Stimulated activated CD4-positive, alpha-beta T cell treated with anti-CD3 and anti-CD28 coated beads, TNF-alpha, amount 100 ng/mL, for 24 hours (primary cell): Measurements from ENCODE around the gene TUBA1A.
A peak's percentile ranks its signal among the peaks of the same experiment; 100 is the strongest.
"Not testable (repeated sequence)": the region's sequence is repeated elsewhere in the genome, so short reads cannot be mapped to it uniquely, and the experiment has no call there.

Experiments used
- DNase-seq, 3 experiments: peaks; one replicate each; pipeline ENCODE4 v3.0.0-alpha.2; 2020; ENCODE audit warnings: low read depth in 3 of 3

TUBA1A gene

GRCh38 chr12:49201595-49202295, 12.9 kb upstream of the TUBA1A start:
- DNase-seq = no peak

GRCh38 chr12:49200919-49201594, 12.2 kb upstream of the TUBA1A start:
- DNase-seq = no peak

DNA sequence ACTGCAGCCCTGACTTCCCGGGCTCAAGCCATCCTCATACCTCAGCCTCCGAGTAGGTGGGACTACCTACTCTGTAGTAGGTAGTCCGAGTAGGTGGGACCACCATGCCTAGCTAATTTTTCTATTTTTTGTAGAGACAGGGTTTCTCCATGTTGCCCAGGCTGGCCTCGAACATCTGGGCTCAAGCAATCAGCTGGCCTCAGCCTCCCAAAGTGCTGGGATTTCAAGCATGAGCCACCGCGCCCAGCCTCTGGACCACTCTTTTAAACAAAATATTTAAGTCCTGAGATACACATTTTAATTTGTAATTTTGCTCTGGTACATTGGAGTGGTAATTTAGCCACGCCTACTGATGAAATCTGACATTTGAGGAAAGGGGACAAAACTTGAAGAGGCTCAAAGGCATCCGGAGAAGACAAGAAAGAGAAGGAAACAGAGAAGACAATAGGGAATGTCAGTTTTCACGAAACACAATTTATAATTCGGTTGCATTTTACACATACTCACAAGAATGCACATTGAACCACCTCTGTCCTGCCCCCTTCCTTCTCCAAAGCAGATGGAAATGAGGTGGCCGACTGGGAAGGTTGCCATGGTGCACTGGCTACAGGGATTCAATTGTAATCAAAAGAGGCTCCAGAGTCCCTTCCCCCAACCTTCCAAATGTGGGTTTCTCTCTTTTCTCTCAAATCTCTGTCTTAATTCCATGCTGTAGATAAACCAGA, 9.7 kb upstream of the TUBA1A start:
- no peak for DNase-seq

DNA sequence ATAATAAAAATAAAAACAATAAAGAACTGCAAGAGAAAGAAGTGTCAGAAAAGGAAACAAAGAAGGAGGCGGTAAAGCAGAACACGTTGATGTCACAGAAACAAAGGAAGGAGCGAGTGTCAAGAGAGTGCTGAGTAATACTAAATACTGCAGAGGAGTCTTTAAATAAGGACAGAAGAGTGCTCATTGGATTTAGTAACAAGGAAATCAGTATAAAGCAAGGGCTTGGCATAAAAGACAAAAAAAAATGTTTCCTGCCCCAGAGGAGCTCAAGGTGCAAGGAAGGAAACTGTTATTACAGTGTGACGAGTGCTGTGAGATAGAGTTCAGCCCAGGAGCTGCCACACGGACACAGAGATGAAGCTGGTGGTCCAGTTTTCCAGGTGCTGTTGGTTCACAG, 8.4 kb upstream of the TUBA1A start:
- DNase-seq = no peak

- no peak for DNase-seq
Measured at GRCh38 chr12:49195736-49196135, 6.9 kb upstream of the TUBA1A start.

DNA sequence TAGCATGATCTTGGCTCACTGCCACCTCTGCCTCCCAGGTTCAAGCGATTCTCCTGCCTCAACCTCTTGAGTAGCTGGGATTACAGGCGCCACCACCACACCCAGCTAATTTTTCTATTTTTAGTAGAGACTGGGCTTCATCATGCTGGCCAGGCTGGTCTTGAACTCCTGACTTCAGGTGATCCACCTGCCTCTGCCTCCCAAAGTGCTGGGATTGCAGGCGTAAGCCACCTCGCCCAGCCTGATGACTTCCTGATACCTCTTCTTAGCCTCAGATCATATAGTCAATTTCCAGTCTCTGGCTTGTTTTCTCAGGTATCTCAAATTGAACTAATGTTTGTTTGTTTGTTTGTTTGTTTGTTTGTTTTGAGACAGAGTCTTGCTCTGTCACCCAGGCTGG, 4.9 kb upstream of the TUBA1A start:
- DNase-seq = not testable (repeated sequence)

DNA sequence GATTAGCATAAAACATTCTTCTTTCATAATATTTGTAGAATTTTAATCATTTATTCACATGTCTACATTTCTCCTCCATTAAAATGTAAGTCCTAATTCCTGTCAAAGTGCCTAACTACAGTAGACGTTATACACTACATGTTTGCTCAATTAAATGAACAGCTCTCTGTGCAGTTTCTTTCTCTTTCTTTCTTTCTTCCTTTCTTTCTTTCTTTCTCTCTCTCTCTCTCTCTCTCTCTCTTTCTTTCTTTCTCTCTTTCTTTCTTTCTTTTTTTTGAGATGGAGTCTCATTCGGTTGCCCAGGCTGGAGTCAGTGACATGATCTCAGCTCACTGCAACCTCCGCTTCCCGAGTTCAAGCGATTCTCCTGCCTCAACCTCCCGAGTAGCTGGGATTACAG, 2.6 kb upstream of the TUBA1A start:
- DNase-seq = not testable (repeated sequence)

DNA sequence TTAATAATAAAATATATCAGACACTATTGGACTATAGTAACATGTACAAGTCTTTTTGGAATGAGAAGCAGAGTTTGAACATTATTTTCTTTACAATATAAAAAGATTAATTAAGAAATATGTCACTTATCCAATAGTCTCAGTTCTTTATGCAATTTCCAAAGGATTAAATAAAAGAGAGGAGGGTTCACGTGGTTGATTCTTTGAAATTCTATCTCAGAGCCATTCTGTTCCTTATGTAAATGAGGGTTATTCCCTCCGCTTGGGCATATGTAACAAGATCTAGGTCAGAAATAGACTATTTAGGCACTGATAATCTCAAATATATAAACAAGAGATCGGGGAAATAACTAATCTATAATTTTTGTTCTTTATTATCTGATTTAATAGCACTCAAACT, 2.1 kb upstream of the TUBA1A start:
- no peak for DNase-seq

DNA sequence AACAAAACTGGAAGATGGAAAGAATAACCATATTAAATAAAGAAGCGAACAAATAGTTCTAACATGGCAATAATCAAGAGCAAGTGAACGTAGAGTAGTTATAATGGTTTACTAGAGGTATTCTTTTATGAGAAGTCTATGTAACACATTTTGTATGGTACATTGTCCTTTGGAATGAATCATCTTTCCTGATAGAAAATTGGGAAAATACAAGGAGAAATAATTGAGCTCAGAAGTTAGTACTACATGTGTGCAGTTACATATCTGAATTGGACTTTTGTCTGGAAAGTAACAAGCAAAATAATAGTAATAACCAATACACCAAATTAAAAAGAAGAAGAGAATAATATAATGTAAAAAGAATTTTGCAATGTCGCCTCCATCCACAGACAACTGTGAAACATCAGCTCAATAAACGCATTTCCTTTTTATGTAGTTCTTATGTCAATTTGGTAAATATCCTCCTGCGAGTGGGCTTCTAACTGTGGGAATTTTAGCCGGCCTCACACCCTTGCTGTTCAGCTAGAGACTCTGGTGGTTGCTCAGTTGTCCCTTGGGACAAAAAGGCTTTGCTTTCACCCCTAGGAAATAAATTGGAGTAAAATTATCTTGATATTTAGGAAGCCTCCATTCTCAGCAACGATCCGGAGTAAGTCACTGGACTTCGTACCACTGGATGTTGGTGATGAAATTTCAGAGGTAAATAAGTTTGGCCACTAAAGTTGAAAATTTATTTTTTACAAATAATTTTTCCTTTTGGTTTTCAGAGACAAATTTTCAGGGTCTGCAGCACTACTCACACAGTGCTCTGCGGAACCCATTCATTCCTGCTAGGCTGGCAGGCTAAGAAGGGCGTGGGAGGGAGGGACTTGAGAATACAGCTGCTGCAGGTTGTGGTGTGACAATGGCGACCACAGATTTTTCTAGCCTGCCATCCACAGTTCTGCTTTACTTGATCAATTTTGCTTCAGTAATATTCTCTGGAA, 1.1 kb upstream of the TUBA1A start:
- no peak for DNase-seq

DNA sequence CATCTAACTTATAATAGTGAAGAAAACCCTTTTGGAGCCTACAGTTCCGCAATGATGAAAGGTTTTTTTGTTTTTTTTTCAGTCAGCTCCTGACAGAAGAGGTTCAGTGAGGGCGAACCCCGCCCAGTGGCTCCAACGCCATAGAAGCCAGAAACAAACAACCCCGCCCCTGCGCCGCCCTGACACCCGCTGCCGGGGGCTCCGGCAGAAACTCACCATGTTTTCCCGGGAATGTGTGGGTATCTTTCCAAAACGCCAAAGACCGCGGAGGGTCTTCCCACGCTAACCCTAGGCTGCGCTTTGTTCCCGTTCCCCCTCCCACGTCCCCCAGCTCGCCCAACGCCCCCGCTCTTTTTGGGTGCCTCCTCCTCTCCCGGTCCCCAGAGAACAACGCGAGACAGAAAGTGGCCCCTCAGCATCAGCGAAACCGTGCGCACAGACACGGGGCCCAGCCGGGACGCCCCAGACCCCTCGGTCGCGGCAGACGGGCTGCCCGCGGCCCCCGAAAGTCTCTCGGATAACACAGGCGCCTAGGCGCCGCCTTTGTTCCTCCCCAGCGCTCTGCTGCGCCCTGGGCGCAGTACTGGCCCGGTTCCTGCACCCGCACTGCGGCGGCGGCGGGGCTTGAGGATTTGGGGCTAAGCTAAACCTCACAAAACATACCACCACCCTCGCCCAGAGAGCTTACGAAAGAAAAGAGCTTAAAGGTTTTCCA, 522 bp downstream of the TUBA1A start:
- DNase-seq = peak; percentile 45 to 73 (median 51)

GRCh38 chr12:49187184-49187583, 1.7 kb downstream of the TUBA1A start:
- DNase-seq = no peak

GRCh38 chr12:49186307-49186706, 2.6 kb downstream of the TUBA1A start:
- DNase-seq = not testable (repeated sequence)

DNA sequence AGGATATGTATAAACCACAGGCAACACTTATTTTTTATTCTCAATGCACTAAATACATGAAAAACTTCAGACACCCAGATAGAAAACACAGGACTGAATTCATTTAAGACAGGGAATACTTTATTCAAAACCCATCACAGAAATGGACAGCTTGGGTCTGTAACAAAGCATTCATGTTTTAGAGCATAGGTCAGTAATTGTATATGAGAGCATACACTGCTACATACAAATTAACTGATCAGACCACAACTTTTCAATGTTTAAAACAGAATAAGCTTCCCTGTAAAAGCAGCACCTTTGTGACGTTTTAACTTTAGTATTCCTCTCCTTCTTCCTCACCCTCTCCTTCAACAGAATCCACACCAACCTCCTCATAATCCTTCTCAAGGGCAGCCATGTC, 4.2 kb downstream of the TUBA1A start:
- not testable (repeated sequence) for DNase-seq

- not testable (repeated sequence) for DNase-seq
Measured at GRCh38 chr12:49183214-49183950, 5.5 kb downstream of the TUBA1A start.

GRCh38 chr12:49174218-49174617, 14.7 kb downstream of the TUBA1A start:
- DNase-seq = no peak

GRCh38 chr12:49170924-49171323, 18.0 kb downstream of the TUBA1A start:
- no peak for DNase-seq

GRCh38 chr12:49165114-49165513, 23.8 kb downstream of the TUBA1A start:
- DNase-seq = no peak

GRCh38 chr12:49161901-49162300, 27.0 kb downstream of the TUBA1A start:
- DNase-seq = not testable (repeated sequence)

DNA sequence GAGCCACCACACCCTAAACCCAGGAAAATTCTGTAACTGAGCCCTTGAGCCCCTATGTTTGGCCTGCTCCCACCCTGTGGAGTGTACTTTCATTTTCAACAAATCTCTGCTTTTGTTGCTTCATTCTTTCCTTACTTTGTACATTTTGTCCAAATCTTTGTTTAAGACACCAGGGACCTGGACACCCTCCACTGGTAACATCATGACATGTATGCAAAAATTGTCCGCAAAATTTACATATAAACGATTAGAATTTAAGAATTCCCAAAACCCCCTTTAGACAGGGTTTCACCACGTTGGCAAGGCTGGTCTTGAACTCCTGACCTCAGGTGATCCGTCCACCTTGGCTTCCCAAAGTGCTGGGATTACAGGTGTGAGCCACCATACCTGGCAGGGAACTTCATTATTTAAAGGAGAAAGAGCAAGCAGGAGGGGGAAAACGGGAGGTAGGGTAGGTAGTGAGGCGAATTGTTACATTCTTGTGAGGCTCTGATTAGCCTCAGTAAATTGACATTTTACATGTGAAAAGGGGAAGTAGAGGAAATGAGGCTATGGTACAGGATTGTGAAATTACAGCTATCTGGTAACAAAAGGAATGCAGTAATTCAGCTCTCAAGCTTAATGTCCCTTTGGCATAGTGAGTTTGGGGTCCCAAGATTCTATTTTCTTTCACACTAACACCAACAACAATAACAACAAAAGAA, 27.6 kb downstream of the TUBA1A start:
- DNase-seq = no peak

GRCh38 chr12:49160399-49160798, 28.5 kb downstream of the TUBA1A start:
- no peak for DNase-seq
